Stimulated activated naive CD4-positive, alpha-beta T cell (primary cell): ENCODE results near the gene CABP7.

ENCODE experiments used
- DNase-seq, 6 experiments: peaks; one replicate each; lab custom pipeline; 2025; lab: John Stamatoyannopoulos, UW

Gene CABP7

GRCh38 chr22:29719899-29720645 lies at the start of gene CABP7:
TSS of gene CABP7 (plus strand) at chr22:29720003. CDS start at chr22:29720425, 422 bp downstream.
- DNase-seq: no peak

DNA sequence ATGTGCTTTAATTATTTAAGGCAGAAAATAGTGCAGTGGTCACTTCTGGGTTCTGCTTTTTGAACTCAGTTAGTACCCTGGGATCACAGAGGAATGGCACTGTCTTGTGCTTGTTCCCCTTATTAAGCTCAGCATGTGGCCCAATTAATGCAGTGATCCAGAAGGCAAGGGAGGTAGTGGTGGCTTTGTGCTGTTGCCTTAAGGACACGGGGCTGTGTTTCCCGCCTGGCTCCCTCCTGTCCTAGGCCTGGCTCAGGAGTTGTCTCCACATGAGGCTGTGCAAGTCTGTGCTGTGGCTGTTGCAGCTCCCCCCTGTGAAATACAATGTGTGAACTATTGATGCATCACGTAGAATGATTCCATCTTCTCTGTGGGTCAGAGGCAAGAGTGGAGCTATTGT lies 49.2 kb upstream of the CABP7 start:
- DNase-seq: no peak

DNA sequence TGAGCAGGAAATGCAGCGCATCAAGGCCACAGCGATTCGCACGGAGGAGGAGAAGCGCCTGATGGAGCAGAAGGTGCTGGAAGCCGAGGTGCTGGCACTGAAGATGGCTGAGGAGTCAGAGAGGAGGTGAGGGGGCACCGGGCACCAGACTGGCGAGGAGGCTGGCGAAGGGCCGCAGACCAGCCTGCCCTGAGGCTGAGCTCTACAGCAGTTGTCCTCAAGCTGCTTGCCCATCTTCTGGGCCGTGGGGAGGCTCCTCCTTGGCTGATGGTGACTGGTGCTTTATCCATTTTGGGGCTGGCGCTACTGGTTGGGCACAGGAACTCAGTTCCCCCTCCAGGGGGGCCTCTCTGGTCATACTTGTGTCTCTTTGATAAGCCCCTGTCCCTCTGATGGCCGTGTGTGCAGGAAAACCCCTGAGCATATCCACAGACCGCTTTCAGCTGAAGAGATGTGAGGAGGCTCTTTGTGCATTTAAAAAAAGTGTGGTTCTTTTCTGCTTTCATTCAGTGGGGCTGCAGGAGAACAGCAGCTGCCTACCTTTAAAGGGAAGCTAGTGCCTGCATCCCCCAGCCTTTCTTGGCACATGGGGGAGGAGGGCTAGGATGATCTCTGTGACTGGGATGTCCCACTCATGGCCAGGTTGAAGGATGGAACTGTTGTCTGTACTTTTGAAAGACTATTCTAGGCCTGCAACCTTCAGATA lies 46.3 kb upstream of the CABP7 start:
- no peak for DNase-seq

- no peak for DNase-seq
These were observed 45.7 kb upstream of the CABP7 start for GRCh38 chr22:29674121-29674520.

GRCh38 chr22:29679316-29679715 lies 40.5 kb upstream of the CABP7 start:
- DNase-seq: no peak

- DNase-seq: no peak
These were observed 36.3 kb upstream of the CABP7 start for GRCh38 chr22:29683536-29683935.

DNA sequence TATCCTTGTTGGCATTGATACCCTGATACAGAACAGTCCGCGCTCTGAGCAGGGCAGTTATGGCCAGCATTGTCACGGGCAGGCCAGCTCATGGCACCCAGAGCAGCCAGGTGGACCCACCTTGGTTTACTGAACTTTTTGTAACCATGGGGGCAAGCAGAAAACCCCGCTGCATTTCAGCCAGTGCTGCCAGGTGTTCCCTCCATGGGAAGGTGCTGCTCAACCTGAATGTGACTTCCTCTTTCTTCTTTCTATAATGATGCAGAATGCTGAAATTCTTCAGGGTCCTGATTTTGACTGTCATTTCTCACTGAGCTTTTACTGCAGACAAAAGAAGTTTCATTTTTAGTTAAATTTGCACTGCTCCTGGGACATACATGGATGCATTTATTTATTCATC lies 35.6 kb upstream of the CABP7 start:
- DNase-seq: no peak

- peak in 1 of 6 experiments; percentile 17 for DNase-seq
These were observed 30.5 kb upstream of the CABP7 start for GRCh38 chr22:29689206-29689879.

- peak in 2 of 6 experiments; percentile 17 to 20 for DNase-seq
These were observed 30.0 kb upstream of the CABP7 start for GRCh38 chr22:29689880-29690213.

DNA sequence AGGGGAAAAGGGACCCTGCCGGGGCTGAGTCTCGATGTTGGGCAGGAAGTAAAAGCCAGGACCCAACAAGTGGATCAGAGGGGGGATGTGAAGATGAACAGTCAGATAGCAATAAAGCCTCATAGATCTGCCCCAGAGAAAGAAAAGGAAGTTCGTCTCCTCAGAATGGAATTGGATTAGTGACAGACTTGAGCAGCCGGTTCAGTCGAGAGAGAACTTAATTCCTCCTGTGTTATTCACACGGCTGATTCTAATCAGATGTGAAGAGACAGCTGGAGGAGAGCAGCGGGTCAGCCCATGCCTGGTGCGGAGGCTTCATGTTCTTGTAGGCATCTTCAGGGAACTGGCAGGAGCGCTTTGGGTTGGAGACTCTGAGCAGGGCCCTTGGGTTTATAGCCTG lies 29.3 kb upstream of the CABP7 start:
- no peak for DNase-seq

- DNase-seq: no peak
These were observed 28.0 kb upstream of the CABP7 start for GRCh38 chr22:29691636-29692326.

GRCh38 chr22:29692327-29692640 lies 27.5 kb upstream of the CABP7 start:
- DNase-seq: no peak

DNA sequence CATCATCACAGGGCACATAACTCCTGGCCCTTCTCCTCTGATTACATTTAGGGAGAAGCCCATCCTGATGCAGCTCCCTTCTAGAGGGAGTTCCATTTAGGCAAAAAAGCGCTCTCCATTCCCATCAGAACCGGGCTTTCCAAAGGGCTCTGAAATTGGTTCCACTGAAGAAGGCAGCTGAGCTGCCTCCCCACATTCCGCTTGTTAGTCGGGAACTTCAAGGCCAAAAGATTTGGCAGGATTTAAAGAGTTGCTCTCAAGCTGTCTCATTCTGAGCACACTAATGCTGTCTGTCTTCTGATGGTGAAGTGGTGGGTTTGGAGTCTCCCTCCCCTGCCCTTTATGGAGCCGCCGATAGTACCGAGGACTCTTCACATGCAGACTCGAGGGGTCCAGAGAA lies 26.6 kb upstream of the CABP7 start:
- no peak for DNase-seq

DNA sequence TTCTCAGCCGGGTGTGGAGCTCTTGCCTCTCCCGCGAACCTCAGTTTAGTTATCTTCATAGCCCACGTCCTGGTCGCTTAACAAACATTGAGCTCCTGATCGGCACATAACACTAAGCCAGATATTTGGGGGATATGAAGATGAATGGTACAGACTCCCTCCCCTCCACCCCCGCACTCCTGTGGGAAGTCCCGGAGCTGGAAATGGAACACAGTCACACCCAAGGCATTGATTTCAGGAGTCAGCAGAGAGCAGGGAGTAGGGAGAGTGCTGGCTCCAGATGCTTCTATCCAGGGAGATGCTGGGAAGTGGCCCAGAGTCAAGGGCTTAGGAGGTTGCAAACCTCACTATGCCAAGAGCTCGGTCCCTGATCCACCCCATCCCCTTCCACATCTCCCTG lies 26.1 kb upstream of the CABP7 start:
- DNase-seq: no peak

- no peak for DNase-seq
These were observed 24.5 kb upstream of the CABP7 start for GRCh38 chr22:29695129-29695926.

DNA sequence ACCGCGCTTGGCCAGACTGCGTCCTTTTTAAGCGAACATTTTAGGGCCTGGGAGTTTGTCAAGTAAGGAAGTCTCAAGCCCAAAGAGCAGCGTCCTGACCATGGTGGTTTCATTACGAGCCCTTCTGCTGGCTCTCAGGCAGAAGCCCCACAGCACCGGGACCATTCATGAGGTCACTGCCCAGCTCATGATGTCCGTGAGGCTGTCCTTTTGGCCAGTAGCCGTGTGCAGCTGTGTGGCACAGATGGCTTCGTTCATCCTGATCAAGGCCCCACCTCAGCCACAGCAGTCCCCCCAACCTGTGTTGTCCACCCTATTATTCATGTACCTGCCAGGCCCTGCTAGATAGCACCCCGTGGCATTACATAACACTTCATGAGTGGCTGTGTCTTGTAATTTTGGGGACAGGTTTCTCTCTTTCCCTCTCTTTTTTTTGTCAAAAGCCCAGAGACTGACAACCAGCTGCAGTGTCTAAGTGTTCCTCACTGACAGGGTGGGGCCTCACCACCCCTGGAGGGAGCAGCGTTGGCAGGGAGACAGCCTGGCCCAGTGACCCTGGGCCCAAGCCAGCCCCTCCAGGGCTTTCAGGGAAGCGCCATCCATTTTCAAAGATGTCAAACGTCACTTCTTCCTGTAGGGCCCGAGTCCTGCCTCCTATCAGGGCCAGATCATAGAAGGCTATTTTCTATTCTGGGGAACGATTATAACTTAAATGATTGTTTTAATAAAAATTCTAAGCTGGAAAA lies 21.8 kb upstream of the CABP7 start:
- no peak for DNase-seq

DNA sequence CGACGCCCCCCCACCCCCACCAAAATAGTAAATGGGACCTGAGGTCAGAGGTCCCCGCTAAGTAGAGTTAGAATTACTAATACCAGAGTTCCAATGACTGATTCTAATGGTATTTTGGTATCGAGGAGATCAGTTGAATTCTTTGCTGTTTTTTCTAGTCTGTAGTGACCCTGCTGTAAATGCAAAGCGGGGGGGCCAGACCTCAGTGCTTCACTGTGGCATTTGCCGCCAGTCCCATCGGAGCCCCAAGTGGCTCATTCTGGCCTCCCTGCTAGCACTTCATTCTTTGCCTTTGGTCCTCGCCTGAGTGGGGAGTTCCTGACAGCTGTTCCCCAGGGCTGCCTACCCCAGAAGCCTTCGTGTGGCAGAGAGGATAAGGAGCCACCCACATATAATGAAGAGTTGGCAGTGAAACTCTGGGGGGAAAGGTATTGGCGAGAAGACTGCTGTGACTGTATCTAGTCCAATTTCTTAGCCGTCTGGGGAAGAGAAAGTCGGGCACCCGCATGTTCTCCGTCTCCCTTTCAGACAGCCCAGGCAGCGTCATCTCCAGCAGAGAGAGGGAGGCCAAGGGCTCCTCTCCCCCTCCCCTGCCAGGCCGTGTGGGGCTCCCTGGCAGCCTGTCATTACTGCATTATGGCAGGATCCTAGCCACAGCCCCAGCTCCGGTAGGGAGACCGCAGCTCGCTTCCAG lies 19.4 kb upstream of the CABP7 start:
- no peak for DNase-seq

DNA sequence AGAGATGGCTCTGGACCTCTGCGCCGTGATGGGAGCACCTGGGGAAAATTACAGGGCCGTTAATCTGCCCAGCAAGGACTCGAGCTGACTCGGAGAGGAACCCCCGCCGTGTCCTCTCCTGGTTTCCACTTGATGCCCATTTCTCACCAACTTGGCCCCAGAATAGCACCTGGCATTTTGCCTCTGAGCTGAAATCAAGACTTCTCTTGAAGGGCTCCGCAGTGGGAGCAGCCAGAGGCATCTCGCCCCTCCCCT lies 19.0 kb upstream of the CABP7 start:
- DNase-seq: no peak

DNA sequence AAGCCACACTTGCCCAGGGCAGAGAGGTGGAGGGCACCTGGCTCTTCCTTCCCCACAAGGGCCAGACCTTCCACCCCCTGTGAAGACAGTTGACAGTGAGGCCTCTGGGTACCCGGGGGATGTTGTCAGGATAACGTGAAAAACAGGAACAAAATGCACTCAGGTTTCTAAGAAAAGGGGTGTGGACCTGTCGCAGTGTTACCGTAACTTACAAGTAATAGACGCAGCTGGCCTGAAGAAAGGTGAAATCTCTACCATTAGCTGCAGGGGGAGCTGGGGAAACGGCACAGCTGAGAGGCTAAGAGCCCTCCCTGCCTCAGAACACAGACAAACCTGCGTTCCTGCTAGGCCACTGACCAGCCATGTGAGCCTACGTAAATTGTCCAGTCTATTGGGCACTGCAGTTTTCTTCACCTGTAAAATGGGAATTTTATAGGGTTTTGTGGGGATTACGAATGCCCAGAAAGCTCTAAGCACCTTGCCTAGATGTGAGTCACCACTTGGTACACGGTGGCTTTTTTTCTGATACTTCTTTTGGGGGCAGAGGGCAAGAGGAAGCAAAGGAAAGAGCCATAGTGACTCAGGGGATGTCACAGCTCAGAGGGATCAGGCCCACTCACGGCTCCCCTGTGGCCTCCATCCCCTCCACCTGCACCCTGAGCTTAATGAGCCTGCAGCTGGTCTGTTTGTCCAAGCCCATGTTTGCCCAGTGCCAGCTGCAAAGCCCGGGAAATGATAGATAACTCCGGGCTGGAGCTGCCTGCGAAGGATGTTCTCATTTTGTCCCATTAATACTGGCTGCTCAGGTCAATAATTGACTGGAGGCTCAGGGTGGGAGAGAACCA lies 18.4 kb upstream of the CABP7 start:
- DNase-seq: peak in 3 of 6 experiments; percentile 26 to 43 (median 30)
